Stimulated activated CD8-positive, alpha-beta memory T cell treated with anti-CD3 and anti-CD28 coated beads, Interleukin-12 subunit alpha, Interleukin-12 subunit beta, amount 100 ng/mL, for 24 hours (primary cell): Measurements from ENCODE around the gene GSDMA.
"Not testable (repeated sequence)": the region's sequence is repeated elsewhere in the genome, so short reads cannot be mapped to it uniquely, and the experiment has no call there.

ENCODE experiments used
- DNase-seq: peaks from one replicate; pipeline ENCODE4 v3.0.0-alpha.2; 2020; ENCODE audit errors: extremely low read depth

GSDMA gene

DNA sequence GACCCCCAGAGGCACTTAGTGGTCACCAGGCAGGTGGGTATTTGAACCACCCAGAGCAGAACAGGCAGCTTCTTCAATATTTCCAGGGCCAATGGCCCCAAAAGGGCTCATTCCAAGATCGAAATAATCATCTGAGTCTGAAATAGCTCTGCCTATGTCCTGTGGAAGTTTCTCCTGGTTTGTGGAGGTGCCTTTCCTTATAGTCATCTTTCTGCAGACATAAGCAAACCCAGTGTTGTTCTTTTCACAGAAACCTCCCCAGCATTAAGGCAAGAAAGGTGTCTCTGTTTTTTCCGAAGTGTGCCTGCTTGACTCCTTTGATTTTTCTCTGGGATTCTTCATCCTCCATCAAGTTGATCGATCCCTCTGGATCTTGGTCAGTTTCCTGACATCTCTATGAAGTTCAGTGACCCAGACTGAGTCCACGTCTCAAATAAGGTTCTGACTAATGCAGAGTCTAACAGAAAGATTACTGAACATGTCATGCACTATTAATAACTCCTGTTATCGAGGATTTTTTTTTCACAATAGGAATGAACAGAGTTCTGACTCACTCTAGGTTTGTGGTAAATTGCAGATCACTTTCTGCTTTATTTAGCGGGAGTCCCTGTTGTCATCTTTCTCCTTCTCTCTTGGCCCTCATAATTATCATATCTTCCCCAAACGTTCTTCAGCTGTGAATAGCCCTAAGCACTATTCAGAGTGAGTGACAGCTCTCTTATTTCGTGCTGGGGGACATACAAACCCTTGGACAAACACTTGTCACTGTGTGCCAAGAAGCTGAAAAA is 33.8 kb upstream of the GSDMA start:
- no peak for DNase-seq

GRCh38 chr17:39929646-39930407 is 33.0 kb upstream of the GSDMA start:
- no peak for DNase-seq

- DNase-seq = no peak
Observed at GRCh38 chr17:39933912-39934311, 28.9 kb upstream of the GSDMA start.

- no peak for DNase-seq
Observed at GRCh38 chr17:39934324-39934723, 28.5 kb upstream of the GSDMA start.

- no peak for DNase-seq
Observed at GRCh38 chr17:39935909-39936308, 26.9 kb upstream of the GSDMA start.

- DNase-seq = no peak
Observed at GRCh38 chr17:39937447-39937846, 25.4 kb upstream of the GSDMA start.

DNA sequence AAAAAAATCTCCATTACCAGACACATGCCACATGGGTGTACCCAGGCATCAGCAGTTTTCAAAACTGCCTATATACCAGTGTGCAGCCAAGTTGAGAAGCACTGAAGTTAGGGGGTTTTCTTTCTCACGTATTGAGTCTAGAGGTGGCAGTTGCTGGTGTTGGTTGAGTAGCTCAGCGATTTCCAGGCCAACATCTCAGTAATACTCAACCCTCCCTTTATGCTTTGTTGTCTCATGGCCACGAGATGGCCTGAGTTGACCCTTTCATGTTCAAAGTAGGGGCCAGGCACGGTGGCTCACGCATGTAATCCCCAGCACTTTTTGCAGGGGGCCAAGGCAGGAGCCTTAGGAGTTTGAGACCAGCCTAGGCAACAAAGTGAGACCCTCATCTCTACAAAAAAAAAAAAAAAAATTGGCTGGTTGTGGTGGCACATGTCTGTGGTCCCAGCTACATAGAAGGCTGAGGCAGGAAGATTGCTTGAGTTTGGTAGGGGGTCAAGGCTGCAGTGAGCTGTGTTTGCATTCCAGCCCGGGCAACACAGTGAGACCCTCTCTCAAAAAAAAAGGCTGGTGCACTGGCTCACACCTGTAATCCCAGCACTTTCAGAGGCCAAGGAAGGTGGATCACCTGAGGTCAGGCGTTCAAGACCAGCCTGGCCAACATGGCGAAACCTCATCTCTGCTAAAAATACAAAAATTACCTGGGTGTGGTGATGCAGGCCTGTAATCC is 24.5 kb upstream of the GSDMA start:
- DNase-seq = no peak

DNA sequence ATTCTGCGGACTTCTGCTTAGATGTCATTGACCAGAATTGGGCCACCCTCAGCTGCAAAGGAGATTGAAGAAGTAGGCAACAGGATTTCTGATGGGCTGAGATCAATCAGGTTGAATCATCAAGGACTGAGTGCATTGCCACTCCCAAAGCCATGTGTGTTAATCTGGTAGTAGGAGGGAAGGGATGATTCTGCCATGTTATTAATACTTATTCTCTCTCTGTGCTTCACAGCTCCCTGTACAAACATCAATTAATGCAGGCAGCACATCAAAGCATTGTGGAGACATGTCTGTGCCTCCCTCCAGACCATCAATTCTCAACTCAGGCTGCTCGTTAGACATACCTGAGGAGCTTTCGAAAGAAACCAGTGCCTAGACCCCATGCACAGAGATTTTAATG is 23.7 kb upstream of the GSDMA start:
- DNase-seq = no peak

GRCh38 chr17:39939588-39940419 is 23.0 kb upstream of the GSDMA start:
- DNase-seq = no peak

- DNase-seq = no peak
Observed at GRCh38 chr17:39943702-39944392, 19.0 kb upstream of the GSDMA start.

DNA sequence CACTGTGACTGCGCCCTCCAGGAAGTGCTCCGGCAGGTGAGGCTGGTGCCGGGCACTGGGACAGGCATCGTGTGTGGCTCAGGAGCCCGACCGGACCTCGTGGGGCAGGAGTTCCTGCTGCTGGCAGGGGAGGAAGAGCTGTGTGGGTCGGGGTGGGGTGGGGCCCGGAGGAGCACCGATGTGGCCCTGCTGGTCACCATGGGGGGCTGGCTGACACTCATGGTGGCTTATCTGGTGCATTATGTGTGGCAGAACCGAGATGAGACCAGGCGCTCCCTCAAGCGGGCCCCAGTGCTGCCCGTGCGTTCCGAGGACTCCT is 18.5 kb upstream of the GSDMA start:
- no peak for DNase-seq

DNA sequence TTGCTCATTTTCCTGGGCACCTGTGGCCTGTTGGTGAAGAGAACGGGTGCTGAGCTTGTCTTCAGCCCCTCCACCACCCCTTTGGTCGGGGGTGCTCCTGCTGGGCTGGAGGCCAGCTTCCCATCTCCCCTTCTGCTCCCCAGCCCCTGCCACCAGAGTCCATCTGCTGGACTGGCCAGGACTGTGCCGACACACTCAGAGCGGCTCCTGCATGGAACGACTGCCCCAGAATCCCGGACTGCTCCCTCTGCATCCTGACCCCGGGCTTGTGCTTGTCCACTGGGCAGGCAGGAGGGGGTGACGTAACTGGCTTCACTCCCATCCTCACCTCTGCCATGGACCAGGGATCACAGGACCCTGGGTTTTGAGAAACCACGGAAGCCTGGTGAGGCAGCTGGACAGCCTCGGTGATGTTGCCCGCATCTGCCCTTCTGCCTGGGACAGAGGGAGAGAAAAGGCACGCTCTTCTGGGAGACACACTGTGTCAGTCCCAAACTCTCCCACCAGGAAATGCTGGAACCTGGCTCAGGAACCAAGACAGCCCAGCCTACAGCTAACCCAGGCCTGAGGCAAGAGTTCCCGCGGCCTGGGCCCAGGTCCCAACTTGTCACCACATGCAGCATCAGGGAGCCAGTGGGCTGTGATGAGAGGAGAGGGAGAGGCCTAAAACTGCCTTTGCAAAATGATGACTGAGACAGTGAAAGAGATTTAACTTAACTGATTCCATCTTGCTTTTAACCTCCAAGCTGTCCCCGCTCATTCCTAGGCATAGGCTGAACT is 16.1 kb upstream of the GSDMA start:
- DNase-seq = no peak

GRCh38 chr17:39948489-39948828 is 14.3 kb upstream of the GSDMA start:
- not testable (repeated sequence) for DNase-seq

DNA sequence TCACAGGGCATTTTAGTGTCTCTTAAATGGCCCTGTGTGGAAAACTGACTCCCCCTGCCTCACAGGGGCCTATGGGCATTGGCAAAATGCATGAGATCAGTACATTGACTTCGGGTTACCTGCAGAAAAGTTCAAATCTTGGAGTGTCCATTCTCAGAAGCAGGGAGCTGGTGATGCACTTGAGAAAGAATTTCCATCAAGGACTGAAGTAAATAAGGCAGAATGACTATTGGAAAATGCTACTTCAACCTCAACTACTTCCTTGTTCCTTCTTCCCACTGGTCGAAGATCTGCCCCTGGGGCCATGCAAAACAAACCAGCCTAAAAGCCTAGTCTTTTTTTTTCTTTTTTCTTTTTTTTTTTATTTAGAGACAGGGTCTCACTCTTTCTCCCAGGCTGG is 13.8 kb upstream of the GSDMA start:
- DNase-seq = no peak

DNA sequence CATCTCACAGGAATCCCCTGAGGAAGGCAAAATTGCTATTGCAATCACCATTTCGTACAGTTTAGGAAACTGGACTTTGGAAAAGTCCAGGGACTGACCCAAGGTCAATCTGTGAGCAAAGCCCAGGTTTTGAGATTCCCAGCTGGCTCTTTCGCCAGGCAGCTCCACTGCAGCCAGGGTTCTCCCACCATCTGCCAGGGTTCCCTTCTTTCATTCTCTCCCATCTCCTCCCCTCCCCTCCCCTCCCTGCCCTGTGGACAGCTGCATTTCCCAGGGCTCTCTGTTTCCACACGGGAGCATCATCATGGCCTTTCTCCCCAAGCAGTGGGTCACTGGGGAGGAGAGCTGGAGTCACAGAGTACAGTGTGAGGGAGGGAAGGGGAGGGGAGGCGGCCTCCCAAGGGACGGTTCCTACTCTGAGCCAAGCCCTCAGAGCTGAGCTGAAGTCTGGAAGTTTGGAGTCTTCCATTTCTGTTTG is 11.9 kb upstream of the GSDMA start:
- DNase-seq = no peak

- DNase-seq = no peak
Observed at GRCh38 chr17:39951924-39952679, 10.7 kb upstream of the GSDMA start.

- peak; percentile 80 for DNase-seq
Observed at GRCh38 chr17:39952680-39953470, 9.9 kb upstream of the GSDMA start.

DNA sequence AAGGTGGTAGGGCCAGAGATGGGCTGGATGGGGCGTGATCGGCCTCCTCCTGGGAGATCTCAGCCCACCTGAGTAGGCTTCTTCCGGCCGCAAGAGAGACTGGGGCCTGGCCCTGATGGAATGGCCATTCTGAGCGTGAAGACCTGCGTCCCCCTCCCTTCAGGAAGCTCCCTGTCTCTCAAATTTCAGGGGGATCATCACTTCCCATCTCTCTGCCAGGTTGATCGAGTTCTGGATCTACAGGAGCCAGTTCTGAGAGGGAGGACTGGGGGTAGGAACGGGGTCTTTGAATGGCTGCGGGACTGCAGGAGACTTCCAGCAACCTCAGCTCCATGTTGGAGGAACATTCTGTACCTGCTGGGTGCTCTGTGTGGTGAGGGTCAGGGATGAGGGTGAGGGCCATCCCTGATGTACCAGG is 9.3 kb upstream of the GSDMA start:
- no peak for DNase-seq

DNA sequence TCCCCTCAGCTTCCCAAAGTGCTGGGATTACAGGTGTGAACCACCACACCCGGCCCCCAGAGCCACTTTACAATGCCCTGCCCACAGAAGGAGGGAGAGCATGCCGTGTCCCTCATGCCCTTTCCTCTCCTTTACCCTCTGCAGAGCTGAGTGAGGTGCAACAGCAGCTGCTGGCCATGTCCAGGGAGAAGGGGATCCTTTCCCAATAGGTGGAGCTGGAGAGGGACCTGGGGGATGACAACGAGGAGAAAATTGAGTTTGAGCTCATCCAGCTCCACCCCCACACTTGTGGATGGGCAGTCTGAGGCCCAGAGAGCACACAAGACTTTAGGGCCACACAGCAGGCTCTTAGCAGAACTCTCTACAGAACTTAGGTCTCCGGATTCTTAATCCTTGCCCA is 7.9 kb upstream of the GSDMA start:
- no peak for DNase-seq
